ENCODE results near the gene TUT1. TPM values are rescaled to one million over a fixed set of nuclear protein-coding genes. Genes with fewer than 3 reads are reported as not detected.
A peak's percentile ranks its signal among the peaks of the same experiment; 100 is the strongest.
"Not testable (repeated sequence)": the region's sequence is repeated elsewhere in the genome, so short reads cannot be mapped to it uniquely, and the experiment has no call there.

The TUT1 gene
- total RNA-seq, 1 experiment from 2014 or later = 6.4 TPM

DNA sequence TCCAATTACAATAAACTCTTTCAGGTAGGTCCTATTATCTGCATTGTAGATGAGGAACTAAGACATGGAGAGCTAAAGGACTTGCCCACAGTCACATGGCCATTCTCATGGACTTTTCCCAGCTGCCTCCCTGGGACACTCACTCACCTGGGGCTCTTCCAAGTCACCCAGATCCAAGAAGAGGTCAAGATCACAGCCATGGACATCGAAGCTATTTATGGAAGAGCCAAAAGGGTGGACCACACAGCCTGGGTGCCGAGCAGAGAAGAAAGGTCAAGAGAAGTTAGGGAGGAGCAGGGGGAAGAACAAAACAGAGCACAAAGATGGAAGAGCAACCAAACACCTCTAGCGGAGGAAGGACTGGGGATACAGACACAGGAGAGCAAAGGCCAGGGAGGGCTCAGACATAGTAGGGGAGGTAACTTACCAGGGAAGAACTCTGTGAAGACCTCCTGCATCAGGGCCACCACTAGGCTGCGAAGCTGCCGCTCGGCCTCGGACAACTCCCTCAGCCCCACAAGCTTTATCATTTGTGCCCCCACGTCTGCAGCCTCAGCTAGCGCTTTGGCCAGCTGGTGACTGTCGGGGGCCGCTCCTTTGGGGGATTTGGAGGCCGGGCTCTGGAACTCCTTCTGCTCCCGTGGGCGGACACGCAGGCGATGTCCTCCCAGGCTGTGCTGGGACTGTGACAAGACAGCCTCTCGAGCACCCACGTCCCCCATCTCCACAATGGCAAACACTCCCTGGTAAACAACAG is 10.2 kb downstream of the TUT1 start:
- no peak for DNase-seq (ENCODE audit: extremely low read depth, low read depth)

DNA sequence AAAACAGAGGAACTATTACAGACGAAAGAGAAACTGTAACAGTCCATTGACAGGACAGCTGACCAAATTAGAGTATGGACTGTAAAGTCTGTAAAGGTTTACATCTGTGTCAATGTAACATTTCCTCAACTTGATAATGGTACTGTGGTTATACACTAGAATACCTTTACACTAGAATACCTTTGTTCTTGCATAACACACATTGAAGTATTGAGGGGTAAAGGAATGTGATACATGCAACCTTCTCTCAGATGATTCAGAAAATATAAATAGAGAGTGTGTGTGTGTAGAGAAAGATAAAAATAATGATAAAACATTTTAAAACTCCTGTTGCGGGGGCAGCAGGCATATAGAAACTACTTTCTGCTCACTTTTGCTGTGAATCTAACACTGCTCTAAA is 12.1 kb downstream of the TUT1 start:
- no peak for DNase-seq (ENCODE audit: extremely low read depth, low read depth)

DNA sequence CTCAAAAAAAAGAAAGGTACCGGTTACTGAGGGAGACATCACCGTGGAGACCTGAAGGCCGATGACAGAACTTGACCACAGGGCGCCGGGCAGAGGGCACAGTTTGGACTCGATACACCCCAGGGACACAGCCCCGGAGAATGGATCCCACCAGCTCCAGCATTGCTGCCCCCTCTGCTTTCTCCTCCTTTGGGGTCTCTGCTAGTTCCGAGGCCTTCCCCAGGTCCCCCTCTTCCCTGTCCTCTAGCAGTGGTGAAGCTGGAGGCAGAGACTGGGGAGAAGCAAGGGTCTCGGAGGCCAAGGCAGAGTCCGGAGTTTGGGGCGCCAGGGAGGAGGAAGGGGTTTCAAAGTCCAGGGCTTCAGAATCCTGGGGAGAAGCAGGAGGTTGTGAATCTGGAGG is 12.8 kb downstream of the TUT1 start:
- DNase-seq (ENCODE audit: extremely low read depth, low read depth) = no peak

DNA sequence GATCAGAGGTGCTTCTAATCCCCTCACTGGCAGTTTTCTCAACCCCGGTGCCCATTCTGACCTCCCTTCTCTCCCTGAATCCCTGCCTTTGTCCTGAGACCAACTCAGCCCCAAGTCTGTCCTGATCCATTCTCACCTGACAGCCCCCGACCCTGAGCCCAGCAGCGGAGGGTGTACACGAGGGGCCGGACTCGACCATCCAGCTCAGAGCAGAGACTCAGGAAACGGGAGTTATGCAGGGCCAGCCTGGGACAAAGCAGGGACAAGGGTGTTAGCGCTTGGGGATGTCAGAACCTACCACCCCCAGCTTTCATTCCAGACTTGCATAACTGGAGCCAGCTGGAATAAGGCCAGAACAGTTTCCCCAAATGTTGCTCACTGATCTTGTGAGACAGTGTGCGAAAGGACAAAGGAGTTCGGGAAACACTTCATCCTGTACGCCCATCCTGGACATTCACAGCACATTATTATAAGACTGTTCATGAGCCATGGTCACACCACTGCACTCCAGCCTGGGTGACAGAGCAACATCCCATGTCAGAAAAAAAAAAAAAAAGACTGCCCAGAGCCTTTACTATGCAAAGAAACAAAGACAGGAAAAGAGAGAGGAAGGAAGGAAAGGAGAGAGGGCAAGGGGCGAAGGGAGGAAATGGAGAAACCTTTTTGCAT is 14.1 kb downstream of the TUT1 start:
- DNase-seq (ENCODE audit: extremely low read depth, low read depth) = no peak

DNA sequence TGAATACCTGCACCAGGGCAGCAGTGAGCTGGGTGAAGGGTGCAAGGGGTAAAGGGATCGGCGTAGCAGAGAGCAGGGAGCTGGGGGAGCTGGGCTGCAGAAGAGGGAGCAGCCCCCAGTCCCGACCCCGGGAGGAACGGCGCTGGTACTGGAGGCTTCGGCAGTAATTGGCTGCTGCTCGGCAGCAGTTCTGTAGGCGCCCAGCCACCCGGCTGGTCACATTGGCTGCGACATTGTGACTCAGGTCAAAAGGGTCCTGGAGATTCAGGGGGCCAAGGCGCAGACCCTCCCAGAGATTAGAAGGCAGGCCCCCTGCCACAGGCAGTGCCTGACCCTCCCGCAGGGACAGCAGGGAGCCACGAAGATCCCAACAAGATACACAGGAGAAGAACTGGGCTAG is 15.5 kb downstream of the TUT1 start:
- DNase-seq (ENCODE audit: extremely low read depth, low read depth) = no peak

DNA sequence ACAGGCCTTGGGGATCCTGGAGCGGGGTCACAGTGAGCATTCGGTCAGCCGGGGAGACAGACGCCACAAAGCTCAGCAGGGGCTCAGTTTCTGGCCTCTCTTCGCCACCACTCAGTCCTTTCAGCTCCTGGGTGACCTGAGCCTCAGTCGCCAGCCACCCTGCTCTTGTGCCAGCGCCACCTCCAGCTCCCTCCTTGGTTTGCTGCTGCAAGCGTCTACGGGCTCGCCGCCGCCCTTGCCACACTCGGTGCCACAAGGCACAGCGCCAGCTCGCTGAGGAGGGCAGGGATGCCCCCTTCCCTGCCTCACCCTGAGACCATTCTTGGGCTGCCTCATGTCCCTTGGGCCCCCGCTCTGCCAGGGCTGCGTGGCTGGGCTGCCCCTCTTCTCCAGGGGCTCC is 16.2 kb downstream of the TUT1 start:
- no peak for DNase-seq (ENCODE audit: extremely low read depth, low read depth)

DNA sequence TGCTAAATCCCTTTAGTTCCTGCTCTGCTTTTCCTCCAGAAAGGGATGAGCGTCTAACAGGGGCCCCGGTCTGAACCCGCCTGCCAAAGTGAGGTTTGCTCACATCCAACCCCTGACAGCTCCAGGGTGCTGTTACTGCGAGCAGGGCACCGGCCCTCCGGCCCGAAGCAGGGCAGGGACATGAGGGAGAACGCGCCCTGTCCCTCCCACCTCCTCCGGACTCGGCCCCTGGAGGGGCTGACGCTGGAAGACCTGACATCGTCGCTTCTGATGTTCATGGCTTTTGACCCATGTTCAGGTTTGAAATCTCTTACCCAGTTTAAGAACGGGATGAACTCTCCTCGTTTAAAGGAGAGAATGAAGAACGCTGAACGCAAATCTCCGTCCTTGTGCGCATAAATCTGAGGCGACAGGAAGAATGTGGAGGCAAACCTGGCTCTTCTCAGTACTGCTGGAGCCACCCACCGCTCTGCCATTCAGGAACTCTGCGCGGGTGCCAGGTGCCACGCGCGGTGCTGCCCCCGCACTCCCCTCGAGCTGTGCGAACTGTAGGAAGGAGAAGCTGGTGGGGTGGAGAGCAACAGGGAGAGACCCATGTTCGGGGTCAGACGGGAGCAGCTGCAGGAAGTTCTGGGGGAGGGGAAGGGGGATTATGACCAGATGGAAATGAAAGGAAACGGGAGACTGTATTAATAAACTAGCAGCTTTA is 16.8 kb downstream of the TUT1 start:
- no peak for DNase-seq (ENCODE audit: extremely low read depth, low read depth)

DNA sequence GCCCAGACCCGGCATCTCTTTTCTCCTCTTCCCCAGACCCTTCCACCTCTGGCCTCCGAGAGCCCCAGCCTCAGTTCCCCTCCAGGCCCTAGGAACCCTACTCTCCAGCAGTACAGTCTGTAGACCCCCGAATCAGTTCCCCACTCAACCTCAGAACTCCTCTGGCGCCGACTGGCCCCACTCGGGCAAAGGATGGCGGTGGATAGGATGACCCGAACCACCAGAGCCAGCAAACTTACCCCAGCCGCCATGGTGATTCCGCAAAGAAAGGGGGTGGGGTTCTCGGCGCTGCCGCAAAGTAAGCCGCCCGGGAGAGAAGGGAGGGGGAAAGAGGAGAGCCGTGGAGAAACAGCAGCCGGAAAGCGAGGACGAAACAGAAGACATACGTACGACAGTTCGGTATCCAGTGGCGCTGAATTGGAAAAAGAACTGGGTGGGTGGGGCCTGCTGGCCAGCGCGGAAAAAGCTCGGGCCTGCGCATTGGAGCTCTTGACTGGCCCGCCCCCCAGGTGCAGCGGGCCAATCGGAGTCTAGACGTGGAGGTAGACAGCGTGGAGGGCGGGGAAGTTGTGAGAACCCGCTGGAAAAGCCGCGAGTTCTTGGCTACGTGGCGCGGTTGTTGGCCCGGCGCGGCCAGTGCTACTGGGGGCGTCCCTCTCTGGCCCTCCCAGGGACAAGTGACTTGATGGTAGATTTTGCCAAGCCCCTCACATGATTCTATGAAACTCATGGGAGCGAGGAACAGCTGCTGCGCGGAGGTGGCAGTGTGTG is 17.5 kb downstream of the TUT1 start, which contains the start of gene EEF1G:
Gene EEF1G, minus strand, starts transcription at position 300 of the 771 bp plus-strand sequence. Its CDS starts 49 bp downstream, at position 251.
- DNase-seq (ENCODE audit: extremely low read depth, low read depth) = peak; percentile 99

DNA sequence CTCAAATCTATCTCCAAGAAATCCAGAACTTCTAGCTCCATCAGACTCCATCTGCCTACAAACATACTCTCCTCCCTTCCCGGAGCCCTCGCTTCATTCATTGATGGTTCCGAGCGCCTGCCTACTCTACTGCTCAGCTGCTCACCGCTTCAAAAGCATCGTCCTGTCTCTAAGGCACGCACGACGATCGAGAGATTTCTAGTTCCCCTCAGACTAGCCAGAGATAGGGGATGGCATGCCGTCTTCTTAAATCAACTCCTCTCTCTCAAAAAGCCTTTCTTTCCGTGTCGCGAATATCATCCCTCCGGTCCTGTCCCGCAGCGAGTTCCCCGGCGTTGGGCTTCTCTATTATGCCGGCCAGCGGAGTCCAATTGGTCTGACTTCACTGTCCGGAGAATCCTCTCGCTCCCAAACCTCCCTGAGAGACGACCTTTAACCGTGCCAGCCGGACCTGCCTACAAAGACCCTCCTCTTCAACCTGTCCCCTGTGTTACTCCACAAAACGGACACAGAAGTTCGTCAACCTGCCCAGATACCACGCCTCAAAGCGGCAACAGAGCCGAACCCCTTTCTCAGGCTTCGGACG is 18.2 kb downstream of the TUT1 start:
- DNase-seq (ENCODE audit: extremely low read depth, low read depth) = no peak

DNA sequence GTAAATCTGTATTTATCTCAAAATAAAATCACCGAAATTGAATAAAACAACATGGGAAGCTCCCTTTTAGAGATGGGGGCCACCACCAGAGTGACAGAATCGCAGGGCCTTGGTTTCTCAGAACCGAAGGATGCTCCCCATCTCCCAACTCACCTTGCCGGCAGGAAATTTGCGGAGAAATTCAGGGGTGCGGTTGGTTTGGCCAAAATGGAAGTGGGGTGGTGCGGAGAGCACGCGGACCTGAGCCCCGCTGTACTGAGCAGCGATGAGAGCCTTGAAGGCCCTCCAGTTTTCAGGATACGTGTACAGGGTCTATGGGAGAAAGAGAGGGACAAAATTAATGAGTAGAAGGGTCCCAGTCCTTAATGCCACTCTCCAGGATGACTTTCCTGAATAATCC is 18.9 kb downstream of the TUT1 start:
- DNase-seq (ENCODE audit: extremely low read depth, low read depth) = no peak

DNA sequence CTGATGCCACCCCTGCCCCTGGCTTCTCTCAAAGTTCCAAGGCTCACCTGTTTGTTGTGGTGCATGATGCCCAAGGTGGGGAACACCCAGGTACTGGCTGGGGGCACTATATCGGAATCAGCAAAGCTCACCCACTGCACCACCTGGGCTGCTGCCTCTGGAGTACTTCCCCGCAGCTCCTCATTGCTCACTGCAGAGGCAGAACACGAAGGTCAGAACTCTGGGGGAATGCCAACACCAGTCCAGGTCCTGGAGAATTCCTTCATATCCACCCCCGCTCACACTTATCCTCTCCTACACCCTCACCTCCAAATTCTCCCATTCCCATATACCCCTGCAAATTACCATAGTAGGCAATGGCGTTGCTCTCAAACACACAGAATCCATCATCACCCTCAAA is 19.8 kb downstream of the TUT1 start:
- not testable (repeated sequence) for DNase-seq (ENCODE audit: extremely low read depth, low read depth)

DNA sequence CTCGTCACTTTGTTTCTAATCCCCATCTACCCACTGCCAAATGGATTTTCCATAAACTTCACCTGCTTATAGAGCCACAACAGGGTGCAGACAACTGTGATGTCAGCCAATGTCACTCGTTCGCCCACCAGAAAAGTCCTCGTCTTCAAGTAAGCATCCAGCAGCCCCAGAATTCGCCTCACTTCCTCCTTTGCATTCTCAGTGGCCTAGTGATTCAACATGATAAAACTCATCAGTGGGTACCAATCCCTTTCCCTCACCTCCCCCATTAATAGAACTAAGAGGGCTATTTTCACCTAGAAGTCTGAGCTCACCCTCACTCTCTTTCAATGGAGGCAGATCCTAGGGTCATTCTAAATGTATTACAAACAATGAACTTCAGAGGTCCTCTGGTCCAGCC is 20.4 kb downstream of the TUT1 start:
- not testable (repeated sequence) for DNase-seq (ENCODE audit: extremely low read depth, low read depth)

DNA sequence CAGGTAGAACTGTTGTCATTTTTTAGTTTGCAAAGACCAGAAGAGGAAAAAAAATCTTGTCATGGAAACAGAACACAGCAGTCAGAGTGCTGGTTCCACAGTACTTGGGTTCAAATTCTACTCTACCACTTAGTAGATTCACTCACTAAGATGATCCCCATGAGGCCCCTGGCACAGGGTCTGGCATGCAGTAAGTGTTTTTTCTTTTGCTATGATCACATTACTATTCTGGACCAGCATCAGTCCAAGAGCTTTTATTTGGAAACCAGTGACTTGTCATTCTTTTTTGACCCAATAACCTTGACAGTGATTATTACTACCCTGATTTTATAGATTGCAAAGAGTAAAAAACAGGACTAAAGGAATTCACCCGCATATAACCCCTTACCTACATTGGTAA is 21.7 kb downstream of the TUT1 start:
- no peak for DNase-seq (ENCODE audit: extremely low read depth, low read depth)

DNA sequence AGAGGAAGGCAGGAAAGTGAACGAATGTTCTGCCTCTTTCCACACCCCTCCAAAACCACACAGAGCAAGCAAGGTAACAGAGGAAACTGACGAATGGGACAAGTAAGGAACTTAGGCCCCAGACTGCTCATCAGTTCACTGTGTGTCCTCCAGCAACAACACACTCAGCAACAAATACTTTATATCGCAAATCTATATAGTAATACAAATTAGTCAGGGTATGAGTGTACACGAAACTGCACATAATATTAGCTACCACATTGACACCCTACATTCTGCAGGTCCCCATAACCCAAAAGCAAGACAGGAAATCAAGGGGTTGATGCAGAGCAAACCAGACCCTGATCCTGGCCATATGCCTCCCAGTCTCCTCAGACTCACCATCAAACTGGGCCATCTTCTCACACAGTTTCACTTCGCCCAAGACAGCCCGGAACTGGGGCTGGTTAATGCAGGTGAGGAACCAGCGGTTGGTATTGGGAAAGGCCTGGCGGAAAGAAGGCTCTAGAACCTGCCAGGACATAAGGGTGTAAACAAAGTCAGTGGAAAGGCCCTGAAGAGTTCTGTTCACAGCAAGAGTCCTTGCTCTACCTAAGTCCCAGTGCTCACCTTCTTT is 24.2 kb downstream of the TUT1 start:
- DNase-seq (ENCODE audit: extremely low read depth, low read depth) = no peak

DNA sequence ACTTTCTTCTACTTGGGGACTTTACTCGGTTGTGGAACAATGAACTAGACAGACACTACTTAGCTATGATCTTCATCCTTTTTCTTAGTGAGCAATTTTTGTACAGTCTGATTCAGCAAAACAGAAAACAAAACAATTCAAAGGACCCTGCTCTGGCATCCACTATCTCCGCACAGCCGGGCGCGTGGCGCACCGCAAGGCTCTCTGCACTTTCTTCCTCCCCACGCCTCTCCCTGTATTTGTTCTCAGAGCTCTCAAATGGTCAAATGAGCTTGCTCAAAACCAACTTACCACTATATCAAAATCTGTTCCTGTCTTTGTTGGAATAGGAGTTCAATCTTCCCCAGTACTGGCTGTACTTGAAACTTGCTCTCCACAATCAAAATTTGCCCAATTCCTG is 25.1 kb downstream of the TUT1 start:
- DNase-seq (ENCODE audit: extremely low read depth, low read depth) = no peak

DNA sequence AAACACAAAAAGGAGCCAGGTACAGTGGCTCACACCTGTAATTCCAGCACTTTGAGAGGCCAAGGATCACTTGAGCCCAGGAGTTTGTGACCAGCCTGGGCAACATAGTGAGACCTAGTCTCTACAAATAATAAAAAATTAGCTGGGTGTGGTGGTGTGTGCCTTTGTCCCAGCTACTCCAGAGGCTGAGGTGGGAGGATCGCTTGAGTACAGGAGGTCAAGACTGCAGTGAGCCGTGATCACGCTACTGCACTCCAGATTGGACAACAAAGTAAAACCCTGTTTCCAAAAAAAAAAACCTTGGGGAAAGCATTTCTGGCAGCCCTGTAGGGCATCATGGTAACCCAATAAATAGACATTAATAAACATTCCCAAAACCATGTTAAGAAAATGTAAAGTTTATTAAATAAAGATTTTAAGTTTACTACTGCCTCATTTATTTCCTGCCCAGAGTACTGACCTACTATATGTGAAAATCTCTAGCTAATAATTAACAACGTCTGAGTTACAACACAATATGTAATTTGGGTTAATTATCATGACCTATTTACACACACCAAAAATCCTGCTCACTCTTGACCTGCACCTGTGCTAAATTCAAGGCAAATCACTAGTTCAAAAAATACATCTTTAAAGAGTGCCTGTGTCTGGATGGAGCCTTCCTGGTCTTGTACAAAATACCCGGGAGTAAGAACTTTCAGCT is 26.1 kb downstream of the TUT1 start:
- no peak for DNase-seq (ENCODE audit: extremely low read depth, low read depth)

DNA sequence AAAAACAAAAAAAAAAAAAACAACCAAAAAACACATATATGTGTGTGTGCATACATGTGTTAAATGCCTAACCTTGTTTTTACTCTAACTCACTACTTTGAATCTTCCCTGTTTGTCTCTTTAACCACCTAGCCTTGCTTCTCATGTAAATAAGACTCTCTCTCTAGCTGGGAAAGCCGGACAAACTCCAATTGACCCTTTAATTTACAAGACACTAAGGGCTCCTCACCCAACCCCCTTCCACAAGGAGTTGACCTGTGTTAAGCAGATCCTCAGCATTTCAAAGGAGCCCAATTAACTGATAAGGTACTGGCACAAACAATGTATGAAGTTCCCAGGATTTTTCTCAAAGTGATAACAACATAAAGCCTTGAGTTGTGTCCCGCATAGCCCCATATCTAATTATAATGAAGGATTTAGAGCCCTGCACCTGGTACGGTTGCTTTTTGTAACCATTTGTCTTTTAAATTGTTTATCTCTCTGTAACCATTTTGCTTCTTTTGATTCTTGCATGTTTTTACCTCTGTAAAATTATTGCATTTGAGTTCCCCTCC is 29.6 kb downstream of the TUT1 start:
- DNase-seq (ENCODE audit: extremely low read depth, low read depth) = not testable (repeated sequence)

DNA sequence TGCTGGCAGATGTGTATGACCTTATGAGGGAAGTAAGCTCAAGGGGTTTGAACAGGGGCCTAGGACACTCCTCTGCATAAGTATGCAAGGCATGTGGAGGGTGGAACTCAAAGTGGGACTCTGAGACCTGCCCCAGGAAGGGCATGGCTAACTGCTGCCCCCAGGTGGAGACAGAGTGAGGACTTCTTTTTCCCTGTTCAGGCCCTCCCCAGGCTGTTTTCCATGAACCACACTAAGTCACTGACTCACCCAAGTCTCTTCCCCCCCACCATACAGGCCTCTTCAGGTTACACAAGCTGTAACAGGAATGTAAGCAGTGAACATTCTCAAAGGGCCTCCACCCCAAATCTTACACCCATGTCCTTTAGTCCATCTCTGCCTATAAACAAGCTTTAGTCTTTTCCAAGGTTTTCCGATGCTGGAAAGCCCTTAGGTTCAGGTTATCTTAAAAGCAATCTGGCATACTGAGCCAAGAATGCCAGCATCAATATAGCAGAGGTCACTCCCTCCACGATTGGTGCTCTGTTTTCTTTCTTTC is 30.7 kb downstream of the TUT1 start:
- DNase-seq (ENCODE audit: extremely low read depth, low read depth) = peak; percentile 87

DNA sequence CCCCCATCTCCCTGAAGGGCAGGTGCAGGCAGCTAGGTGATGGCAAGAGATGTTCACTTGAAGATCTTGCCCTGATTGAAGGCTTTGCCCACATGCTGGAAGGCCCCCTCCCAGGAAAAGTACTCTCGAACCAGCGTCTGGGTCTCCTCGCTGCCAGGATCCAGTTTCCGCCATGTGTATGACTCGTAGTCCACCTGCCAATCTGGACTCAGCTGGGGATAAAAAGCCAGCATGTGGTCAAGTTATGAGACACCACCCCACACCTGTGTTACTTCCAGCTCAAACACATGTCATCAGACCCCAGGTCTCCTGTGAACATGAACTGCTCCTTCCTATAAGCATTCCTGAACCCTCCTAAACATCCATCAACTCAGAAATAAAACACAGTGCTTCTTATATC is 31.7 kb downstream of the TUT1 start:
- not testable (repeated sequence) for DNase-seq (ENCODE audit: extremely low read depth, low read depth)

Data from NCI-H460 (cell line).